ENCODE results near the gene ADGRD2.
A peak's percentile ranks its signal among the peaks of the same experiment; 100 is the strongest.

Gene ADGRD2

DNA sequence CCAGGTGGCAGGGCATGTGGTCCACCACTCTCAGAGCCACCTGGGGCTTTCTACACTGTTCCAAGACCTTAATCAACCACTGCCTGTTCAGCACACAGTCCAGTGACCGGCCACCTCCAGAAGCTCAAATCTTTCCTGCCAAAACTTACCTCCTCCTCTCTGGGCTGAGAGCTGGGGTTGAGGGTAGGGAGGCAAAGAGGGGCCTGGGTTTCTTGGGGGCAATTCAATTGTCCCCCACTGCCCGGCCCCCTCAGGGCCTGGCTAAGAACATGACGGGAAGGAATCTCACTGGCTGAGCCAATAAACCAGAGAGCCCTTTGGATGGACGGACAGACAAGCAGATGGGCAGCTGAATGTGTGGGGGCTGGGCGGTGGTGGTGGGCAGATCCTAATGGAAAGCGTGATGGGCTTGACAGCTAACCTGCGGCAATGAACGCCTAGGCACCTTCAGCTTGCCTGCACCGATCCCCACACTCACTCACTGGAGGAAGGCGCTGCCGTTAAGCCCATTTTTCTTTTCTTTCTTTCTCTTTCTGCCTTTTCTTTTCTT lies 51.6 kb downstream of the ADGRD2 start:
- DNase-seq, result no peak
- in situ Hi-C loops (cut with HindIII; ENCODE audit: low pct_ligation_motif_present, low pct_unique_long_range_greater_than_20kb, low sequenced_read_pairs), result no loop called here

- no peak for DNase-seq
- in situ Hi-C loops (cut with HindIII; ENCODE audit: low pct_ligation_motif_present, low pct_unique_long_range_greater_than_20kb, low sequenced_read_pairs), result no loop called here
These were observed 52.8 kb downstream of the ADGRD2 start for GRCh38 chr9:124502711-124503702.

GRCh38 chr9:124503713-124504529 lies 53.7 kb downstream of the ADGRD2 start:
- no peak for DNase-seq
- in situ Hi-C loops (cut with HindIII; ENCODE audit: low pct_ligation_motif_present, low pct_unique_long_range_greater_than_20kb, low sequenced_read_pairs), result no loop called here

DNA sequence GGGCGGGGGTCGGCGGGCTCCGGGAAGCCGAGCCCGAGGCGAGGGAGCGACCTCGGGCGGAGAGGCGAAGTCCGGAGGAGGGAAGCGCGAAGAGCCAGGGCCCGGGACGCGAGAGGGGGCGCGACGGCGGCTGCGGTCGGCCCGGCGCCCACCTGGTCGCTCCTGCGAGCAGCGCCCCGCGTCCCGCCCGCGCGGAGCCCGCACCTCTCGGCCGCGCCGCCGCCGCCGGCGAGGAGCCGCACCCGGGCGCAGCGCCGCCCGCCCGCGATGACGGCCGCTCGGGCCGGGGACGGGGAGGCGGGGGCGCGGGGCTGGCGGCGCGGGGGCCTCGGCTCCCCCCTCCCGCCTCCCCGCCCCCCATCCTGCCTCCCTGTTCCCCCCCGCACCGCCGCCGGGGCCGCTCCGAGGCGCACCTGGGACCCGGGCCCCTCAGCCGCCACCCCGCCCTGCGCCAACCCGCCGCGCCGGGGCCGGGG lies 54.3 kb downstream of the ADGRD2 start:
- in situ Hi-C loops (cut with HindIII; ENCODE audit: low pct_ligation_motif_present, low pct_unique_long_range_greater_than_20kb, low sequenced_read_pairs), result no loop called here
- DNase-seq, result no peak

- DNase-seq, result no peak
These were observed 55.0 kb downstream of the ADGRD2 start for GRCh38 chr9:124505006-124505900.

GRCh38 chr9:124505901-124506346 lies 55.7 kb downstream of the ADGRD2 start:
- DNase-seq, result no peak
- in situ Hi-C loops (cut with HindIII; ENCODE audit: low pct_ligation_motif_present, low pct_unique_long_range_greater_than_20kb, low sequenced_read_pairs), result no loop called here

More at GRCh38 chr9:124505006-124505900, 55.0 kb downstream of the ADGRD2 start:
- in situ Hi-C loops (cut with HindIII; ENCODE audit: low pct_ligation_motif_present, low pct_unique_long_range_greater_than_20kb, low sequenced_read_pairs), result no loop called here

DNA sequence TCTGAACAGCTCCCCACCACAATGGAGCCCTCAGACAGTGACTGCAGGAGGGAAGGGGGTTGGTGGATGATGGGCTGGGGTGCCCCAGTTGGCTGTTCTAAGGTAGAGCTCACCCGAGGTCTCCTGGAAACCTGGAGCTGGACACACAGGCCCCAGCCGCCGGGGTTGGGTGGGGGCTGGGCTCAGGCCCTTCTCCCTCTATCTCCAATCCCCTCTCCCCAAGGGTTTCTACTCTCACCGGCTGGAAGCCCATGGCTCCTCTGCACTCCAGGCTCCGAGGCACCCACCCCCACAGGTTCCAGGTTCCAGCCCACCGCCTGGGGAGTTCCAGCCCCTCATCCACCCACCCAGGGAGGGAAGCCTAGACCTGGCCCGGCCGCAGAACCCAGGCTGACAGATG lies 56.2 kb downstream of the ADGRD2 start:
- no peak for DNase-seq
- in situ Hi-C loops (cut with HindIII; ENCODE audit: low pct_ligation_motif_present, low pct_unique_long_range_greater_than_20kb, low sequenced_read_pairs), result no loop called here

DNA sequence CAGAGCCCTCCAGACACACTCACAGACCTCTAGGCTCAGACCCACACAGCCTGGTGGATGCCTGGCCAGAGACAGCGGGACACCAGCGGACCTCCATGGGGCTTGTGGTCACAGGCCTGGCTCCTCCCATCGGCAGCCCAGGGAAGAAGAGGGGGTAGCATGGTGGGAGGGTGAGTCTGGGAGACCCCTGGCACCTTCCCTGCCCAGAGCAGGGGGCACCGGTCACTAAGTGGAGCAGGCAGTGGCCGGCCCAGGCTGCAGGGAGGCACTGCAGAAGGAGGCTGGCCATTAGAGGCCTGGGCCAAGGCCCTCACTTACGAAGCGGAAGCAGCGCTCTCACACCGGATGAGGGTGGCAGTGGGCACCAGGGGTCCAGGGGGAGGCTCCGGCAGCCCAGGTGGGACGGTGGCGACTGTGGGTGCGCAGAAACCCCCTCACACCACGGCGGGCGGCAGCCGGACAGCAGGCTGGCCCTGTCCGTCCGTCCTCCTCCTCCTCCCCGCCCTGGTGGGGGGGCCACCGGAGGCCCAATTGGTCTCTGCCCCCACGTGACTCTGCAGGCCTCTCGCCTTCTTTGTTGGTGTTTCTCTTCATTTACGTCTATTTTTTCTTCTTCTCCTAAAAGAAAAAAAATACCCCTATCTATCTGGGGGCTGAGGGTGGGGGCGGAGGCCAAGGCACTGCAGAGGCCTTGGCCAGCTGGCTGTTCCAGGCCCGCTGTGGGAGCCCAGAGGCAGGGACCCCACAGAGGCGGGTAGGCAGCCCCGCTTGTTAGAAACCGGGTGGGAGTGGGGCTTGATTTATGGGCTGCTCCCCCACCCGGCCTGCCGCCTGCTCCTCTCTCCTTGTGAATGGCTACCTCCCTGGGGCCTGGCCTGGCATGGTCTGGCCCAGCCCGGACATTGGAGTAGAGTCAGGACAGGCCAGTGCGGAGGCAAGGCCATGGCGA lies 57.0 kb downstream of the ADGRD2 start, which contains the start of gene NR5A1:
Gene NR5A1, minus strand, starts transcription at position 469 of the 949 bp plus-strand sequence. CDS start 4,004 bp downstream, outside the sequence.
- DNase-seq, result no peak
- in situ Hi-C loops (cut with HindIII; ENCODE audit: low pct_ligation_motif_present, low pct_unique_long_range_greater_than_20kb, low sequenced_read_pairs), result no loop called here

DNA sequence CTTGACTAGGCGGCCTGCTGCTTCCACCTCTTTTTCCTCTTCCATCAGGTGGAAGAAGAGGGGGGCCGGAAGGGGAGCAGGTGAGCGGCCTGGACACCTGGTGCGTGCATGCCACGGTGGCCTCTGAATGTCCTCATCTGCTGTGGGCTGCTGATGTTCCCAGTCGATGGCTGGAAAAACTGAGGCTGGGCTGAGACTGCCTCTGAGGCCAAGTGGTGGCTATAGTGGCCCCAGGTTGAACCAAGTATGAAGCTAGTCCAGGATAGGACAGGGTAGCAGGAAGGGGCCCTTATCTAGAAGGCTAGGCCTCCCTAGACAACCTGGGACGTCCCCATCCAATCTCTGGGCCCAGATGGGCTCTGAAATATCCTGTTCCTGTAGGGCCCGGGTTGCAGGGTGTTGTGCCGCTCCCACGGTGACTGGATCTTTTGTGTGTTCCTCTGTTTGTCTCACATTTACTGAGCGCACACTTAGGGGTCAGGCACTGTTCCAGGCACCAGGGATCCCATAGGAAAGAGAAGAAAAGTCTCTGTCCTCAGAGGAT lies 57.7 kb downstream of the ADGRD2 start:
- no peak for DNase-seq

GRCh38 chr9:124510650-124511425 lies 60.6 kb downstream of the ADGRD2 start:
- DNase-seq, result no peak
- in situ Hi-C loops (cut with HindIII; ENCODE audit: low pct_ligation_motif_present, low pct_unique_long_range_greater_than_20kb, low sequenced_read_pairs), result no loop called here

More for the DNA sequence above, 57.7 kb downstream of the ADGRD2 start:
- in situ Hi-C loops (cut with HindIII; ENCODE audit: low pct_ligation_motif_present, low pct_unique_long_range_greater_than_20kb, low sequenced_read_pairs), result no loop called here

DNA sequence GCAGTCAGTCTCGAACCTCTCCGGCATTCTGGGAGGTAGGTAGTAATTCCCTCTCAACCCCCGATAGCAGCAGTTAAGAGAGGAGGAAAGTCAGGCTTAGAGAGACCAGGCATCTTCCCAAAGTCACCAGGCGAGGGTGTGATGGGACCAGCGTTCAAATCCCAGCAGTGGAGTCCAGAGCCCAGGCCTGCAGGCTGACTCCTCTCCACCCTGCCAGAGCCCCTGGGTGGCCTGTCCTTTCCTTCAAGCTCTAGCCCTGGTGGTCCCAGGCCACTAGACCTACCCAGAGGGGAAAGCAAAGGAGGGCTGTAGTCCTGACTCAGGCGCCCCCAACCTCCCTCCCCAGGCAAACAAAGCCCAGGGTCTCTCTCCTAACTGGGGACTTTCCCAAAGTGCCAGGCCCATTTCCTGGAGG lies 61.2 kb downstream of the ADGRD2 start:
- peak; percentile 5 for DNase-seq
- in situ Hi-C loops (cut with HindIII; ENCODE audit: low pct_ligation_motif_present, low pct_unique_long_range_greater_than_20kb, low sequenced_read_pairs), result no loop called here

GRCh38 chr9:124511891-124512805 lies 61.9 kb downstream of the ADGRD2 start:
- DNase-seq, result no peak
- in situ Hi-C loops (cut with HindIII; ENCODE audit: low pct_ligation_motif_present, low pct_unique_long_range_greater_than_20kb, low sequenced_read_pairs), result no loop called here

DNA sequence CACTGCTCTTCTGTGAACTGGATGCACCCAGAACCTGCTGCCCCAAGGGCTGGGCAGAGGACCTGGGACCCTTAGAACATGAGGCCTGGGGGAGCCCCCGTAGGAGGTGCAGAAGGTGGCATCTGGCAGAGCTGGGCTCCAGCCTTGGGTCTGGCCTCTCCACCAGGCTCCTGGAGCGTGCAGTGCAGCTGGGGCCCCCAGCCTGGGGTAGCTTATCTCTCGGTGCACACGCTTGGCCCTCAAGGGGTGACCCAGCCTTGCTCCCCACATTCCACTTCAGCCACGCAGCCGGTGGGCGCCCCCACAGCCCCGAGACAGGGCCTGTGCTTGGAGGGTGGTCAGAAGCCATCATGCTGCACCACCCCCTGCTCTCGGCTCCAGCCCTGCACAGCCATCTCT lies 62.6 kb downstream of the ADGRD2 start:
- in situ Hi-C loops (cut with HindIII; ENCODE audit: low pct_ligation_motif_present, low pct_unique_long_range_greater_than_20kb, low sequenced_read_pairs), result no loop called here
- no peak for DNase-seq

- in situ Hi-C loops (cut with HindIII; ENCODE audit: low pct_ligation_motif_present, low pct_unique_long_range_greater_than_20kb, low sequenced_read_pairs), result no loop called here
- no peak for DNase-seq
These were observed 63.2 kb downstream of the ADGRD2 start for GRCh38 chr9:124513376-124513994.
